ENCODE data around the gene ENTPD6.

DNA sequence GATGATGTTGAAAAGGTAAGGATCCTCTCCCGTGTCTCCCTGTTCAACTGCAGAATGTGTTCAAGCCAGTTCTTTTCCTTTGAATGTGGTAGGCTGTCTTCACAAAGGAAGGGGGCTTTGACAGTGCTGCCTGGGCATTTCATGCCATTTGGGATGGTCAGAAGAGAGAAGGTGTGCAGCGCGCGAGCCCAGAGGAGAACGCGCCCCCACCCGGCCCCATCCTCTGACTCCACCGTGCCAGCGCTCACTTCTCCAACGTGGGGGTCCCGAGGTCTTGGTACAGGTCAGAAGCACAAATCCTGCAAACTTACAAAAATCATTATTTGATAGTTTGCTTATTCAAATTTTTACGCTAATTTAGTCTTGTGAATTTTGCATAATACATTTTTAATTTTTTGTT, 14.4 kb downstream of the ENTPD6 start:
- TF ChIP-seq CTCF (IDR thresholded peaks at IDR 0.05; ENCODE audit: insufficient read depth, low read depth, low read length) (no peak), EZH2 (IDR thresholded peaks at IDR 0.05; ENCODE audit: insufficient read depth, low read length) (no peak)
